AG04450 (cell line): ENCODE data around the gene ADIG. TPM values are rescaled to one million over a fixed set of nuclear protein-coding genes. Genes with fewer than 3 reads are reported as not detected.

ENCODE experiments used
- CTCF ChIA-PET: fragments of 300-600, 350-600 bp; formaldehyde crosslinking; extraction: SDS; loops from one replicate; lab custom pipeline; 2022; ENCODE audit warnings: antibody characterized with exemption, inconsistent platforms; lab: Charles Lee
- POLR2A ChIA-PET: fragments of 350-600 bp; formaldehyde crosslinking; extraction: SDS; loops from one replicate; lab custom pipeline; 2021; ENCODE audit warnings: antibody characterized with exemption, inconsistent platforms; lab: Yijun Ruan, JAX
- DNase-seq: peaks from one replicate; pipeline ENCODE4 v3.0.0-alpha.2; 2011; ENCODE audit warnings: low read depth, low spot score
- H3K27ac ChIP-seq: one replicate; pipeline ENCODE4 v1.5.1; 2012; ENCODE audit warnings: low read depth, low read length, control low read depth
- H3K27me3 ChIP-seq: one replicate; pipeline ENCODE4 v1.6.0; 2012; ENCODE audit warnings: low read length; ENCODE audit not compliant: control insufficient read depth, insufficient read depth
- H3K4me3 ChIP-seq: 2 replicates; pipeline ENCODE4 v1.5.1; 2011; ENCODE audit warnings: mild to moderate bottlenecking, low read depth, low read length, control low read depth
- H3K9me3 ChIP-seq: 2 replicates; pipeline ENCODE4 v1.5.1; 2012; ENCODE audit warnings: low read length; ENCODE audit not compliant: control insufficient read depth, insufficient read depth
- CTCF ChIP-seq: IDR thresholded peaks from 2 replicates; pipeline ENCODE4 v1.5.1; 2011; ENCODE audit warnings: low read depth, low read length, control low read depth, inconsistent platforms
- polyA plus RNA-seq: library from polyadenylated mRNA; depleted of rRNA; stranded (reverse); fragments of >200 nt; gene quantifications from 2 replicates; pipeline ENCODE4 v1.2.3, GENCODE V29; 2011

ADIG gene
- polyA plus RNA-seq, 1 experiment = not detected

- DNase-seq = no peak
- peaks cover 48% of the 10 kb centered on the region for H3K27me3 ChIP-seq
- TF ChIP-seq CTCF = no peak
- H3K4me3 ChIP-seq = no peak overlapping the region
- POLR2A ChIA-PET = no interaction called here
- CTCF ChIA-PET = no interaction called here
- no peaks in the 10 kb centered on the region; the same call in 1 of the 2 replicates for H3K9me3 ChIP-seq
- no peak overlapping the region for H3K27ac ChIP-seq
These were observed 23.9 kb downstream of the ADIG start for GRCh38 chr20:38604873-38605303.

GRCh38 chr20:38607351-38607750, 26.4 kb downstream of the ADIG start:
- ChIA-PET CTCF (no interaction called here), POLR2A (no interaction called here)
- TF ChIP-seq CTCF = no peak
- no peak overlapping the region for H3K4me3 ChIP-seq
- no peaks in the 10 kb centered on the region for H3K9me3 ChIP-seq
- no peak overlapping the region for H3K27ac ChIP-seq
- H3K27me3 ChIP-seq = peaks cover 25% of the 10 kb centered on the region
- no peak for DNase-seq

- TF ChIP-seq CTCF = no peak
- no peak for DNase-seq
- Histone ChIP-seq H3K4me3 (no peak overlapping the region), H3K27ac (no peak overlapping the region), H3K27me3 (peaks cover 22% of the 10 kb centered on the region), H3K9me3 (no peaks in the 10 kb centered on the region)
- ChIA-PET CTCF (no interaction called here), POLR2A (no interaction called here)
These were observed 27.2 kb downstream of the ADIG start for GRCh38 chr20:38608188-38608587.

- POLR2A ChIA-PET = no interaction called here
- Histone ChIP-seq H3K4me3 (no peak overlapping the region), H3K27me3 (peaks cover 23% of the 10 kb centered on the region), H3K9me3 (no peaks in the 10 kb centered on the region), H3K27ac (no peak overlapping the region)
- no peak for TF ChIP-seq CTCF
- no peak for DNase-seq
- CTCF ChIA-PET = no interaction called here
These were observed 28.8 kb downstream of the ADIG start for GRCh38 chr20:38609815-38610214.

- Histone ChIP-seq H3K27ac (no peak overlapping the region), H3K27me3 (peaks cover 26% of the 10 kb centered on the region), H3K9me3 (no peaks in the 10 kb centered on the region; the same call in 1 of the 2 replicates), H3K4me3 (no peak overlapping the region)
- no peak for TF ChIP-seq CTCF
- ChIA-PET POLR2A (no interaction called here), CTCF (no interaction called here)
- no peak for DNase-seq
These were observed 29.5 kb downstream of the ADIG start for GRCh38 chr20:38610521-38610920.
